DOHH2 (cell line): ENCODE results near the gene TBC1D14.

ENCODE experiments used
- EZH2phosphoT487 ChIP-seq: fragments of 200-600 bp; sonication (generic); IDR thresholded peaks from 2 replicates; pipeline ENCODE4 v1.6.1; 2017; ENCODE audit warnings: borderline replicate concordance, mild to moderate bottlenecking, antibody characterized with exemption, low read length, moderate library complexity, mixed read lengths
- TF ChIP-seq, protein P1 (sequence below): fragments of 200-600 bp; sonication (generic); IDR thresholded peaks from one replicate; pipeline ENCODE4 v1.5.1; 2014; ENCODE audit warnings: antibody characterized with exemption, mild to moderate bottlenecking, low read depth, low read length; ENCODE audit not compliant: poor library complexity, severe bottlenecking

GRCh38 chr4:7076696-7077082 is 167.1 kb downstream of the TBC1D14 start:
- TF ChIP-seq, protein P1, sequence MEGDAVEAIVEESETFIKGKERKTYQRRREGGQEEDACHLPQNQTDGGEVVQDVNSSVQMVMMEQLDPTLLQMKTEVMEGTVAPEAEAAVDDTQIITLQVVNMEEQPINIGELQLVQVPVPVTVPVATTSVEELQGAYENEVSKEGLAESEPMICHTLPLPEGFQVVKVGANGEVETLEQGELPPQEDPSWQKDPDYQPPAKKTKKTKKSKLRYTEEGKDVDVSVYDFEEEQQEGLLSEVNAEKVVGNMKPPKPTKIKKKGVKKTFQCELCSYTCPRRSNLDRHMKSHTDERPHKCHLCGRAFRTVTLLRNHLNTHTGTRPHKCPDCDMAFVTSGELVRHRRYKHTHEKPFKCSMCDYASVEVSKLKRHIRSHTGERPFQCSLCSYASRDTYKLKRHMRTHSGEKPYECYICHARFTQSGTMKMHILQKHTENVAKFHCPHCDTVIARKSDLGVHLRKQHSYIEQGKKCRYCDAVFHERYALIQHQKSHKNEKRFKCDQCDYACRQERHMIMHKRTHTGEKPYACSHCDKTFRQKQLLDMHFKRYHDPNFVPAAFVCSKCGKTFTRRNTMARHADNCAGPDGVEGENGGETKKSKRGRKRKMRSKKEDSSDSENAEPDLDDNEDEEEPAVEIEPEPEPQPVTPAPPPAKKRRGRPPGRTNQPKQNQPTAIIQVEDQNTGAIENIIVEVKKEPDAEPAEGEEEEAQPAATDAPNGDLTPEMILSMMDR = no peak
- TF ChIP-seq EZH2phosphoT487 = no peak
